ENCODE data around the gene OGDH.

DNA sequence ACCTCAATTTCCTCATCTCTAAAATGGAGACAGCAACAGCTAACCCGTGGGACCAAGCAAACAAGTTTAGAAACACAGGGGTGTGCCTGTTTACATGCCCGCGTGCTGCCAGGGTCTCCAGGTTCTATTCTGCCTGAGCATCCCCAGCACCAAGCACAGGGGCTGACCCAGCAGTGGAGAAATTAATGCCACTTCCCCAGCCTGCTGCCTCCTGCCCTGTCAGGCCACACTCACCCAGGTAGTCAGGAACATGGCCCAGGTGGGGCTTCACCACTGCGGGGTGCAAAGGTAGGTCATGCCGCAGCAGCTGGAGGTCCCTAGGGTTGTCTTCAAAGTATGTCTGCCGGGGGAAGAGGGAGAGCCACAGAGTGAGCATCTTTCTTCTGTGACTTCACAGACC, 38.5 kb upstream of the OGDH start:
- TF ChIP-seq, protein P1, sequence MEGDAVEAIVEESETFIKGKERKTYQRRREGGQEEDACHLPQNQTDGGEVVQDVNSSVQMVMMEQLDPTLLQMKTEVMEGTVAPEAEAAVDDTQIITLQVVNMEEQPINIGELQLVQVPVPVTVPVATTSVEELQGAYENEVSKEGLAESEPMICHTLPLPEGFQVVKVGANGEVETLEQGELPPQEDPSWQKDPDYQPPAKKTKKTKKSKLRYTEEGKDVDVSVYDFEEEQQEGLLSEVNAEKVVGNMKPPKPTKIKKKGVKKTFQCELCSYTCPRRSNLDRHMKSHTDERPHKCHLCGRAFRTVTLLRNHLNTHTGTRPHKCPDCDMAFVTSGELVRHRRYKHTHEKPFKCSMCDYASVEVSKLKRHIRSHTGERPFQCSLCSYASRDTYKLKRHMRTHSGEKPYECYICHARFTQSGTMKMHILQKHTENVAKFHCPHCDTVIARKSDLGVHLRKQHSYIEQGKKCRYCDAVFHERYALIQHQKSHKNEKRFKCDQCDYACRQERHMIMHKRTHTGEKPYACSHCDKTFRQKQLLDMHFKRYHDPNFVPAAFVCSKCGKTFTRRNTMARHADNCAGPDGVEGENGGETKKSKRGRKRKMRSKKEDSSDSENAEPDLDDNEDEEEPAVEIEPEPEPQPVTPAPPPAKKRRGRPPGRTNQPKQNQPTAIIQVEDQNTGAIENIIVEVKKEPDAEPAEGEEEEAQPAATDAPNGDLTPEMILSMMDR (IDR thresholded peaks at IDR 0.05; ENCODE audit: insufficient read depth, low read depth, low read length): no peak
- TF ChIP-seq EZH2 (IDR thresholded peaks at IDR 0.05; ENCODE audit: insufficient read depth, low read length): no peak
